ENCODE results near the gene SLC9A9. TPM values are rescaled to one million over a fixed set of nuclear protein-coding genes. Genes with fewer than 3 reads are reported as not detected.

The SLC9A9 gene
- polyA plus RNA-seq, 1 donor from 2014 or later, result 0.54 TPM

- Histone ChIP-seq H3K79me2 (replicated peaks; ENCODE audit: insufficient read depth, low read length) (no peaks in the 10 kb centered on the region), H3K9ac (ENCODE audit: low read length) (no peak overlapping the region), H3K36me3 (ENCODE audit: insufficient read depth, low read length) (no peaks in the 10 kb centered on the region), H3K9me2 (ENCODE audit: insufficient read depth, low read length) (no peaks in the 10 kb centered on the region), H3K27ac (ENCODE audit: low read length) (no peak overlapping the region), H3F3A (ENCODE audit: insufficient read depth, low read length, poor library complexity, severe bottlenecking) (no peaks in the 10 kb centered on the region), H4K20me1 (ENCODE audit: insufficient read depth) (no peaks in the 10 kb centered on the region), H3K4me3 (ENCODE audit: low read length) (no peak overlapping the region), H3K4me2 (ENCODE audit: low read length) (no peak overlapping the region), H3K9me3 (ENCODE audit: low read length) (no peaks in the 10 kb centered on the region), H3K27me3 (ENCODE audit: insufficient read depth, low read depth, low read length) (no peaks in the 10 kb centered on the region), H2AFZ (ENCODE audit: low read depth, low read length) (no peak overlapping the region)
- TF ChIP-seq TAF1 (IDR thresholded peaks at IDR 0.05; ENCODE audit: low read depth) (no peak), REST (IDR thresholded peaks at IDR 0.05; ENCODE audit: borderline replicate concordance) (peak; percentile 47), SMC3 (conservative IDR thresholded peaks at IDR 0.05; ENCODE audit: poor library complexity) (no peak), POLR2AphosphoS5 (IDR thresholded peaks at IDR 0.05) (no peak), EP300 (conservative IDR thresholded peaks at IDR 0.05; ENCODE audit: poor library complexity, severe bottlenecking) (no peak), MXI1 (conservative IDR thresholded peaks at IDR 0.05; ENCODE audit: poor library complexity, severe bottlenecking) (no peak)
These were observed 485.9 kb downstream of the SLC9A9 start for GRCh38 chr3:143362115-143362991.

GRCh38 chr3:143361589-143361988 lies 486.7 kb downstream of the SLC9A9 start:
- Histone ChIP-seq H4K20me1 (ENCODE audit: insufficient read depth) (no peaks in the 10 kb centered on the region), H2AFZ (ENCODE audit: low read depth, low read length) (no peak overlapping the region), H3F3A (ENCODE audit: insufficient read depth, low read length, poor library complexity, severe bottlenecking) (no peaks in the 10 kb centered on the region), H3K27me3 (ENCODE audit: insufficient read depth, low read depth, low read length) (no peaks in the 10 kb centered on the region), H3K36me3 (ENCODE audit: insufficient read depth, low read length) (no peaks in the 10 kb centered on the region), H3K27ac (ENCODE audit: low read length) (no peak overlapping the region), H3K9me2 (ENCODE audit: insufficient read depth, low read length) (no peaks in the 10 kb centered on the region), H3K9ac (ENCODE audit: low read length) (no peak overlapping the region), H3K4me2 (ENCODE audit: low read length) (no peak overlapping the region), H3K4me3 (ENCODE audit: low read length) (no peak overlapping the region), H3K9me3 (ENCODE audit: low read length) (no peaks in the 10 kb centered on the region), H3K79me2 (replicated peaks; ENCODE audit: insufficient read depth, low read length) (no peaks in the 10 kb centered on the region)
- TF ChIP-seq CTCF (IDR thresholded peaks at IDR 0.05; ENCODE audit: poor library complexity, severe bottlenecking), result no peak
- no peak for TF ChIP-seq MXI1 (conservative IDR thresholded peaks at IDR 0.05; ENCODE audit: poor library complexity, severe bottlenecking)
- no peak for TF ChIP-seq REST (IDR thresholded peaks at IDR 0.05; ENCODE audit: borderline replicate concordance)
- TF ChIP-seq TAF1 (IDR thresholded peaks at IDR 0.05; ENCODE audit: low read depth), result no peak
- TF ChIP-seq EZH2 (IDR thresholded peaks at IDR 0.05; ENCODE audit: borderline replicate concordance, insufficient read depth, low read length, poor library complexity, severe bottlenecking), result no peak
- TF ChIP-seq RAD21 (conservative IDR thresholded peaks at IDR 0.05), result no peak
- no peak for TF ChIP-seq SMC3 (conservative IDR thresholded peaks at IDR 0.05; ENCODE audit: poor library complexity)
- no peak for TF ChIP-seq EP300 (conservative IDR thresholded peaks at IDR 0.05; ENCODE audit: poor library complexity, severe bottlenecking)
- no peak for TF ChIP-seq POLR2AphosphoS5 (IDR thresholded peaks at IDR 0.05)
